ENCODE results near the gene ZMYM5.
"Not testable (repeated sequence)": the region's sequence is repeated elsewhere in the genome, so short reads cannot be mapped to it uniquely, and the experiment has no call there.

ZMYM5 gene

GRCh38 chr13:19863323-19864023, at the start of gene ZMYM5:
Gene ZMYM5, minus strand, starts transcription at chr13:19863649. Its CDS starts 11,469 bp downstream, at chr13:19852180.
- DNase-seq (ENCODE audit: low read depth in 2 of 2): peak; percentile 92 to 95

- no peak for DNase-seq (ENCODE audit: low read depth in 2 of 2)
These were observed 47.1 kb upstream of the ZMYM5 start for GRCh38 chr13:19910336-19911072.

GRCh38 chr13:19908350-19908986, 45.0 kb upstream of the ZMYM5 start:
- no peak for DNase-seq (ENCODE audit: low read depth in 2 of 2)

- not testable (repeated sequence) for DNase-seq (ENCODE audit: low read depth in 2 of 2)
These were observed 42.2 kb upstream of the ZMYM5 start for GRCh38 chr13:19905487-19906195.

- no peak for DNase-seq (ENCODE audit: low read depth in 2 of 2)
These were observed 26.6 kb upstream of the ZMYM5 start for GRCh38 chr13:19890030-19890429.

- DNase-seq (ENCODE audit: low read depth in 2 of 2): no peak
These were observed 25.4 kb upstream of the ZMYM5 start for GRCh38 chr13:19888799-19889198.

GRCh38 chr13:19882231-19882630, 18.8 kb upstream of the ZMYM5 start:
- no peak for DNase-seq (ENCODE audit: low read depth in 2 of 2)

- DNase-seq (ENCODE audit: low read depth in 2 of 2): no peak
These were observed 18.2 kb upstream of the ZMYM5 start for GRCh38 chr13:19881641-19882040.

- DNase-seq (ENCODE audit: low read depth in 2 of 2): peak in 1 of 2 donors; percentile 56
These were observed 1.4 kb upstream of the ZMYM5 start for GRCh38 chr13:19864746-19865309.

GRCh38 chr13:19864024-19864745, 736 bp upstream of the ZMYM5 start:
- peak; percentile 40 for DNase-seq (ENCODE audit: low read depth in 2 of 2)

- peak; percentile 11 to 16 for DNase-seq (ENCODE audit: low read depth in 2 of 2)
These were observed 752 bp downstream of the ZMYM5 start for GRCh38 chr13:19862481-19863313.

GRCh38 chr13:19861762-19862161, 1.7 kb downstream of the ZMYM5 start:
- DNase-seq (ENCODE audit: low read depth in 2 of 2): no peak

- DNase-seq (ENCODE audit: low read depth in 2 of 2): no peak
These were observed 2.4 kb downstream of the ZMYM5 start for GRCh38 chr13:19860884-19861655.

- not testable (repeated sequence) for DNase-seq (ENCODE audit: low read depth in 2 of 2)
These were observed 5.8 kb downstream of the ZMYM5 start for GRCh38 chr13:19857637-19858036.

- no peak for DNase-seq (ENCODE audit: low read depth in 2 of 2)
These were observed 10.7 kb downstream of the ZMYM5 start for GRCh38 chr13:19852766-19853165.

GRCh38 chr13:19845758-19846157, 17.7 kb downstream of the ZMYM5 start:
- no peak for DNase-seq (ENCODE audit: low read depth in 2 of 2)

- DNase-seq (ENCODE audit: low read depth in 2 of 2): no peak
These were observed 24.6 kb downstream of the ZMYM5 start for GRCh38 chr13:19838865-19839275.

- DNase-seq (ENCODE audit: low read depth in 2 of 2): no peak
These were observed 27.0 kb downstream of the ZMYM5 start for GRCh38 chr13:19836472-19836871.

GRCh38 chr13:19834704-19835103, 28.7 kb downstream of the ZMYM5 start:
- no peak for DNase-seq (ENCODE audit: low read depth in 2 of 2)

Measured in stimulated activated CD8-positive, alpha-beta memory T cell treated with anti-CD3 and anti-CD28 coated beads, Interleukin-15, amount 100 ng/mL, for 4 hours (primary cell).